Activated CD8-positive, alpha-beta T cell treated with anti-CD3 and anti-CD28 coated beads for 36 hours (primary cell): Measurements from ENCODE around the gene NSD1. TPM values are rescaled to one million over a fixed set of nuclear protein-coding genes. Genes with fewer than 3 reads are reported as not detected.

Source experiments
- ATAC-seq: fragments of 200-7000 bp; cut with Tn5 transposase; one replicate; pipeline ENCODE4 v1.10.0; 2021; ENCODE audit warnings: mild to moderate bottlenecking, moderate library complexity
- CTCF ChIA-PET: fragments of 350-600 bp; sonication (Branson Sonifier 250); formaldehyde crosslinking; loops from one replicate; lab custom pipeline; 2021; ENCODE audit warnings: antibody characterized with exemption; lab: Charles Lee
- POLR2A ChIA-PET: fragments of 350-600 bp; sonication (Branson Sonifier 250); formaldehyde crosslinking; loops from one replicate; lab custom pipeline; 2021; ENCODE audit warnings: antibody characterized with exemption; lab: Charles Lee
- DNase-seq: peaks from one replicate; pipeline ENCODE4 v3.0.0-alpha.2; 2020
- H3K27ac Mint-ChIP-seq: one replicate; pipeline ENCODE4 v1.8.0; 2021; ENCODE audit warnings: mild to moderate bottlenecking, mixed read lengths
- H3K27me3 Mint-ChIP-seq: one replicate; pipeline ENCODE4 v1.8.0; 2021; ENCODE audit warnings: mixed read lengths
- H3K36me3 Mint-ChIP-seq: one replicate; pipeline ENCODE4 v1.8.0; 2021; ENCODE audit warnings: low read depth, mixed read lengths
- H3K4me1 Mint-ChIP-seq: one replicate; pipeline ENCODE4 v1.8.0; 2021; ENCODE audit warnings: low read depth, mixed read lengths
- H3K4me3 Mint-ChIP-seq: one replicate; pipeline ENCODE4 v1.8.0; 2021; ENCODE audit warnings: mild to moderate bottlenecking, moderate library complexity, mixed read lengths
- H3K9me3 Mint-ChIP-seq: one replicate; pipeline ENCODE4 v1.8.0; 2021; ENCODE audit warnings: mixed read lengths
- intact Hi-C: fragments of 100-400 bp; cut with micrococcal nuclease; formaldehyde crosslinking; loops from one replicate; pipeline ENCODE4 v1.10.0; 2022
- total RNA-seq, 2 experiments: library from RNA; stranded (reverse); gene quantifications; one replicate each; pipeline ENCODE4 v1.2.3, GENCODE V29; 2021
- TF ChIP-seq, protein P1 (sequence below): fragments of 200-600 bp; IDR thresholded peaks from one replicate; pipeline ENCODE4 v1.8.0; 2022; ENCODE audit warnings: antibody characterized with exemption, mild to moderate bottlenecking

Gene NSD1
- total RNA-seq, 2 experiments from 2014 or later = 60.1 to 64.8 TPM

DNA sequence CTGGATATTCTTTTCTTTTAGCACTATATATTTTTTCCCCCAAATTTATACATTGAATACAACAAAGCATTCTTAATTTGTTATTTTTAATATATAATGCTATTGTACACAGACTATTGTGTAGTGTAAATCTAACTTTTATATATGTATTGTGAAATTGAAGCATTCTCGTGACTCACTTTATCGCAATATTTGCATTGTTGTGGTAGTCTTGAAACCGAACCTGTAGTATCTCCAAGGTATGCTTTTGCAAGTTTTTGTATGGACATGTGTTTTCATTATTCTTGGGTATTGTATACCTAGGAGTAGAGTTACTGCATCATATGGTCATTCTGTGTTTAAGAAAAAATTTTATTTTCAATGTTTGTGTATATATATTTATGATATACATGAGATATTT is 49.6 kb downstream of the NSD1 start:
- peaks cover 26% of the 10 kb centered on the region for H3K4me1 Mint-ChIP-seq
- intact Hi-C loops = no loop called here

DNA sequence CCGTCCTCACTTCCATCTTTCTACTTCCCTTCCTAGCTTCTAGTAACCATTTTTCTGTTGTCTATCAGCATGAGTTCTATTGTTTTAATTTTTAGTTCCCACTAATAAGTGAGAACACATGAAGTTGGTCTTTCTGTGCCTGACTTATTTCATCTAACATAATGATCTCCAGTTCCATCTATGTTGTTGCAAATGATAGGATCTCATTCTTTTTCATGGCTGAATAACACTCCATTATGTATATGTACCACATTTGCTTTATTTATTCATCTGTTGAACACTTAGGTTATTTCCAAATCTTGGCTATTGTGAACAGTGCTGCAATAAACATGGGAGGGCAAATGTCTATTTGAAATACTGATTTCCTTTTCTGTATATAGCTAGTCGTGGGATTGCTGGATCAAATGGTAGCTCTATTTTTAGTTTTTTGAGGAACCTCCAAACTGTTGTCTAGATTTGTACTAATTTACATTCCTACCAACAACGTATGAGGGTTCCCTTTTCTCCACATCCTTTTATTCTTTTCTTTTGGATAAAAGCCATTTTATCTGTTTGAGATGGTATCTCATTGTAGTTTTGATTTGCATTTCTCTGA is 50.3 kb downstream of the NSD1 start:
- Mint-ChIP-seq H3K4me3 (no peak overlapping the region), H3K27me3 (no peaks in the 10 kb centered on the region), H3K36me3 (peaks cover 8% of the 10 kb centered on the region), H3K4me1 (peaks cover 30% of the 10 kb centered on the region), H3K27ac (no peak overlapping the region), H3K9me3 (no peaks in the 10 kb centered on the region)
- ATAC-seq (no peak), DNase-seq (no peak)
- ChIA-PET CTCF (no interaction called here), POLR2A (no interaction called here)
- intact Hi-C loops = no loop called here
- TF ChIP-seq, protein P1, sequence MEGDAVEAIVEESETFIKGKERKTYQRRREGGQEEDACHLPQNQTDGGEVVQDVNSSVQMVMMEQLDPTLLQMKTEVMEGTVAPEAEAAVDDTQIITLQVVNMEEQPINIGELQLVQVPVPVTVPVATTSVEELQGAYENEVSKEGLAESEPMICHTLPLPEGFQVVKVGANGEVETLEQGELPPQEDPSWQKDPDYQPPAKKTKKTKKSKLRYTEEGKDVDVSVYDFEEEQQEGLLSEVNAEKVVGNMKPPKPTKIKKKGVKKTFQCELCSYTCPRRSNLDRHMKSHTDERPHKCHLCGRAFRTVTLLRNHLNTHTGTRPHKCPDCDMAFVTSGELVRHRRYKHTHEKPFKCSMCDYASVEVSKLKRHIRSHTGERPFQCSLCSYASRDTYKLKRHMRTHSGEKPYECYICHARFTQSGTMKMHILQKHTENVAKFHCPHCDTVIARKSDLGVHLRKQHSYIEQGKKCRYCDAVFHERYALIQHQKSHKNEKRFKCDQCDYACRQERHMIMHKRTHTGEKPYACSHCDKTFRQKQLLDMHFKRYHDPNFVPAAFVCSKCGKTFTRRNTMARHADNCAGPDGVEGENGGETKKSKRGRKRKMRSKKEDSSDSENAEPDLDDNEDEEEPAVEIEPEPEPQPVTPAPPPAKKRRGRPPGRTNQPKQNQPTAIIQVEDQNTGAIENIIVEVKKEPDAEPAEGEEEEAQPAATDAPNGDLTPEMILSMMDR = no peak

More for the DNA sequence above, 49.6 kb downstream of the NSD1 start:
- H3K9me3 Mint-ChIP-seq = no peaks in the 10 kb centered on the region
- TF ChIP-seq, protein P1 = no peak
- no peak overlapping the region for H3K4me3 Mint-ChIP-seq
- ChIA-PET CTCF (no interaction called here), POLR2A (no interaction called here)
- no peaks in the 10 kb centered on the region for H3K27me3 Mint-ChIP-seq
- DNase-seq (no peak), ATAC-seq (no peak)
- peaks cover 8% of the 10 kb centered on the region for H3K36me3 Mint-ChIP-seq
- no peak overlapping the region for H3K27ac Mint-ChIP-seq

DNA sequence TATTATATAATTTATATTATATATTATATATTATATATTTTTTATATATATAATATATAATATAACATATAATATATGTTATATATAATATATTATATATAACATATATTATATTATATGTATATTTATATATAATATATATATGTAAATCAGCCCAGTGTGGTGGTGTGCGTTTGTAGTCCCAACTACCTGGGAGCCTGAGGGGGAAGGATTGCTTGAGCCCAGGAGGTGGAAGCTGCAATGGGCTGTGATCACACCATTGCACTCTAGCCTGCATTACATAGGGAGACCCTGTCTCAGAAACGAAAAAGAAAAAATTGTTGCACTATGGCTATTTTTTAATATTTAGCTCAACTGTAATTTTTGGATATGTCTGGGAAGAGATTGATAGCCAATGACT is 52.4 kb downstream of the NSD1 start:
- no peak for ATAC-seq
- no peaks in the 10 kb centered on the region for H3K9me3 Mint-ChIP-seq
- ChIA-PET POLR2A (interaction anchor here (0.6 to 1.0 kb wide), 2 partner anchors 62 to 116 kb away, joined by 3 read pairs; no protein-coding TSS in a partner anchor), CTCF (no interaction called here)
- H3K27me3 Mint-ChIP-seq = no peaks in the 10 kb centered on the region
- H3K4me3 Mint-ChIP-seq = no peak overlapping the region
- peaks cover 8% of the 10 kb centered on the region for H3K36me3 Mint-ChIP-seq
- intact Hi-C loops = no loop called here
- TF ChIP-seq, protein P1 = no peak
- DNase-seq = no peak
- peaks cover 34% of the 10 kb centered on the region for H3K4me1 Mint-ChIP-seq
- no peak overlapping the region for H3K27ac Mint-ChIP-seq

DNA sequence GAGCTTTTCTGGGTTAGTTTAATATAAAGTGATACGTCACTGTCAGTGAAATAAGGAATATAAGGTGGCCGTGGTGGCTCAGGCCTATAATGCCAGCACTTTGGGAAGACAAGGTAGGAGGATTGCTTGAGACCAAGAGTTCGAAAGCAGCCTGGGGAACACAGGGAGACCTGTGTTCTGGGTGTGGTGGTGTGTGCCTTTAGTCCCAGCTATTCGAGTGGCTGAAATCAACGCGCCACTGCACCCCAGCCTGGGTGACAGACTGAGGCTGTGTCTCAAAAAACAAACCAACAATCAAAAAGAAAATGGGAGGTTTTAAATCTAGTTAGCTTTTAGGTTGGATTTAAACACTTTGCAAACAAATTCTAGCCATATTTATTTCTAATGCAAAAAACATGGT is 53.1 kb downstream of the NSD1 start:
- intact Hi-C loops = no loop called here
- TF ChIP-seq, protein P1 = no peak
- no peaks in the 10 kb centered on the region for H3K9me3 Mint-ChIP-seq
- peaks cover 30% of the 10 kb centered on the region for H3K4me1 Mint-ChIP-seq
- peaks cover 4% of the 10 kb centered on the region for H3K36me3 Mint-ChIP-seq
- CTCF ChIA-PET = interaction anchor here (0.9 kb wide), 1 partner anchor 75 kb away, joined by 3 read pairs; no protein-coding TSS in a partner anchor
- no peaks in the 10 kb centered on the region for H3K27me3 Mint-ChIP-seq
- DNase-seq (no peak), ATAC-seq (no peak)
- H3K4me3 Mint-ChIP-seq = no peak overlapping the region
- H3K27ac Mint-ChIP-seq = no peak overlapping the region
- POLR2A ChIA-PET = interaction anchor here (0.6 to 1.0 kb wide), 2 partner anchors 62 to 115 kb away, joined by 3 read pairs; no protein-coding TSS in a partner anchor

DNA sequence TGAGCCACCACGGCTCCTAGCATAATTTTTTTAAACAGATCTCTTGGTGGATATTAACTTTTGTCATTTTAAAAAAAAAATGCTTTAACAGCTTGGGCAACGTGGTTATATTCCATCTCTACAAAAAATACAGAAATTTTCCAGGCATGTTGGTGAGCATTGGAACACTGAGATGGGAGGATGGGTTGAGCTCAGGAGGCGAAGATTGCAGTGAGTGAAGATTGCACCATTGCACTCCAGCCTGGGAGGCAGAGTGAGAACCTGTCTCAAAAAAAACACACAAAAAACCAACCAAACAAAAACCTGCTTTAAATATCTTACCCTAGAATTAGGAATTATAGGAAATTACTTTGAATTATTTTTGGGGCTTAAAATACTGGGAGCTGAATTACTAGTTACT is 55.2 kb downstream of the NSD1 start:
- peak overlapping the region; percentile 52 for H3K27ac Mint-ChIP-seq
- H3K27me3 Mint-ChIP-seq = no peaks in the 10 kb centered on the region
- H3K4me1 Mint-ChIP-seq = peaks cover 27% of the 10 kb centered on the region
- H3K4me3 Mint-ChIP-seq = no peak overlapping the region
- ATAC-seq (no peak), DNase-seq (no peak)
- TF ChIP-seq, protein P1 = no peak
- POLR2A ChIA-PET = interaction anchor here (0.7 to 0.8 kb wide), 2 partner anchors 16 to 35 kb away, joined by 3 read pairs; no protein-coding TSS in a partner anchor
- no peaks in the 10 kb centered on the region for H3K9me3 Mint-ChIP-seq
- CTCF ChIA-PET = no interaction called here
- intact Hi-C loops = no loop called here
- H3K36me3 Mint-ChIP-seq = peaks cover 7% of the 10 kb centered on the region
